ENCODE data around the gene LIMS4. TPM values are rescaled to one million over a fixed set of nuclear protein-coding genes. Genes with fewer than 3 reads are reported as not detected.
"Not testable (repeated sequence)": the region's sequence is repeated elsewhere in the genome, so short reads cannot be mapped to it uniquely, and the experiment has no call there.

Gene LIMS4
- total and polyA plus RNA-seq, 11 donors = 1.4 to 5.7 (median 2.9) TPM

DNA sequence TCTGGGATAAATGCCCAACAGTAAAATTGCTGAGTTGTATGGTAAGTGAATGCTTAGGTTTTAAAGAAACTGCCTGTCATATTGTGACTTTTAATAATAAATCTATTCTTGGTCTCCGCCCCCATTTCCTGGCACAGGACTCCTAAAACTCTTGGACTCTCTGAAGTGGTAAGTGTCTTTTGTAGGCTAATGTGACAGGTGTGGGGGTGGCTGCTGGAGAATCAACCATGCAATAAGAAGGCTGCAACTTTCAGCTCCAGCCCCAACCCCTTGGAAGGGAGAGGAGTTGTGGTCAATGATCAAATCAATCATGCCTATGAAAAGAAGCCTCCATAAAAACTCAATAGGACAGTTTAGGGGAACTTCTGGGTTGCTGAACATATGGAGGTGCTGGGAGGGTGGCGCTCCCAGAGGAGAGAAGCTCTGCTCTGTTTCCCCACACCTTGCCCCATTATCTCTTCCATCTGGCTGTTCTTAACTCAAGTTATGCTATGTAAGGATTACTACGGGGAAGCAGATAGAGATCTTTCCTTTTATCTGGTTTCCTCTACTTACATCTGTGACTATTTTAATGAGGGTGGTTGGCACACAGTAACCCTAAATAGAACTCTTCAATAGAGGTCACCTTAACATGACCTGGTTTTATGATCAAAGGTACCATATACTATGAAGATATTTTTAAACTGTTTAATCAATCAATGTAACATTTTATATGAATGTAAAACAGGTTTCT lies 3.2 kb upstream of the LIMS4 start:
- H3K4me3 ChIP-seq; H3K27ac ChIP-seq; ATAC-seq; DNase-seq; H3K4me1 ChIP-seq; intact Hi-C loops (cut with DNase I); H3K27me3 ChIP-seq; H3K9me3 ChIP-seq; H3K36me3 ChIP-seq: not testable (repeated sequence)
- WGBS, 4 donors = no CpG with 5 or more reads among the region's 3 CpGs

DNA sequence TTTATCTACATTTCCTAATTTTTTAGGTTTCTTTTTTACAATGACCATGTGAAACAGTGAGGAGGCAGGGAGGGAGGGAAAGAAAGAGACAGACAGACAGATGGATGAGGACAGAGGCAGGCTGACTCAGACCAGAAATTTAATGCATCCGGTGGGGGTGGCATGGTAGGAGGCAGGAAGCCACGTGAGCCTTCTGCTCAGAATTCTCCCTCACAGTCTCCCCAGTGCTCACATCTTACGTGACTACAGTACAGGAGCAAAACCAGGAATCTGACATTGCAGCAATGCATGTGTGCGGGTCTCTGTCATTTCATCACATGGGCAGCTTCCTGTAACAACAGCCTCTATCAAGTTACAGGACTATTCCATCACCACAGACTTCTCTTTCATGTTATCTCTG lies 2.3 kb upstream of the LIMS4 start:
- WGBS, 4 donors = no CpG with 5 or more reads among the region's 4 CpGs
- H3K27ac ChIP-seq; H3K4me1 ChIP-seq; H3K27me3 ChIP-seq; H3K9me3 ChIP-seq; H3K36me3 ChIP-seq; H3K4me3 ChIP-seq; DNase-seq; intact Hi-C loops (cut with DNase I): not testable (repeated sequence)
- ATAC-seq = peak in 2 of 4 donors; percentile 23 to 34

DNA sequence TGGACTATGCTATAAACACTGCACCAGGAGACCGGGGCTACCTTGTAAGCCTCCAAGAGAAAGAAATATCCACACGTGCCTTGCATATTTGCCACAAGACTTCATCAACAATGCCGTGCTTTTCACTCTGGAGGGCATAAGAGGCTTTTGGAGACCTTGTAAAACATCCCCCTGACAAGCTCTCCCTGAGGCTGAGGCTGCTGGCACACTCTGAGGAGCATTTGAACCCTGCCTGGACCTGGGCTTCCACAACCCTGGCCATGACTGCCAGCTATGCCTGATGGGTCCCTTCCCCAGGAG lies 393 bp upstream of the LIMS4 start:
- H3K4me1 ChIP-seq; H3K36me3 ChIP-seq; intact Hi-C loops (cut with DNase I); H3K27ac ChIP-seq; H3K4me3 ChIP-seq; H3K9me3 ChIP-seq; H3K27me3 ChIP-seq; DNase-seq: not testable (repeated sequence)
- ATAC-seq = peak in 2 of 4 donors; percentile 15 to 44
- no CpG with 5 or more reads among the region's 3 CpGs for WGBS, 4 donors

DNA sequence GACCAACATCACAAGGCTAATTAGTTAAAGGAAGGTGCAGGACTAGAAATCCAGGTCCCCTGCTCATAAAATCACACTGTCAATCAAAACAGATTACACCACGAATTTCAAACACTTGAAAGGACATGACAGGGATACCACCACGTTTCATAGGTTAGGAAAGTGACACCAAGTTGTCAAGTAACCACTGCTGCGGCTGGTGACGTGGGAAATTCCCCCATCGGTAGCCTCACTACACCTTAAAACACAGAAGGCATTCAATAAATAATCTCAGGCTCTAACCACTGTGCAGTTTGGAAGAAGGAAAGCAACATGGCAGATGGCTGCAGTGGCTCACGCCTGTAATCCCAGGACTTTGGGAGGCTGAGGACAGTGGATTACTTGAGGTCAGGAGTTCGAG lies 3.7 kb downstream of the LIMS4 start:
- WGBS, 4 donors = no CpG with 5 or more reads among the region's 7 CpGs
- ATAC-seq; H3K4me3 ChIP-seq; intact Hi-C loops (cut with DNase I); H3K36me3 ChIP-seq; H3K9me3 ChIP-seq; H3K4me1 ChIP-seq; DNase-seq; H3K27me3 ChIP-seq; H3K27ac ChIP-seq: not testable (repeated sequence)

DNA sequence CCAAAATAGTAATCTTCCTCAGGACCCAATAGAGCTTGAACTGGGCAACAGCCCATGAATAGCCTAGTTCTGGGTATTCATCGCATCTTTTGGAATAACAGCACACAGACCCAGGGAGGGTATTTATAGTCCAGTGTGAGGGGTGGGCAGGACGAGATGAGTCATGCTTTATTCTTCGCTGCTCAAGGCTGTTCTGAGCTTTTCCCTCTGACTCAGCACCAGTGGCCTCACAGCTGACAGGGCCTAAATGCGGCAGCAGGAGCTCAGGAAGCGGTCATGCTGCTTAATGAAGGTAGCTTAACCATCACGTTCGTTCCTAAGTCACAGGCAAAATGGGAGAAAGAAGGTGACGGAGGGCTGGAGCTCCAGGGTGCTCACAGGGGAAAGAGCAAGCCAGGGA lies 7.3 kb downstream of the LIMS4 start:
- H3K36me3 ChIP-seq; intact Hi-C loops (cut with DNase I); H3K4me1 ChIP-seq; H3K27me3 ChIP-seq; H3K9me3 ChIP-seq; DNase-seq; H3K27ac ChIP-seq; H3K4me3 ChIP-seq: not testable (repeated sequence)
- ATAC-seq = peak; percentile 47 to 91 (median 86)
- WGBS, 4 donors = no CpG with 5 or more reads among the region's 8 CpGs

DNA sequence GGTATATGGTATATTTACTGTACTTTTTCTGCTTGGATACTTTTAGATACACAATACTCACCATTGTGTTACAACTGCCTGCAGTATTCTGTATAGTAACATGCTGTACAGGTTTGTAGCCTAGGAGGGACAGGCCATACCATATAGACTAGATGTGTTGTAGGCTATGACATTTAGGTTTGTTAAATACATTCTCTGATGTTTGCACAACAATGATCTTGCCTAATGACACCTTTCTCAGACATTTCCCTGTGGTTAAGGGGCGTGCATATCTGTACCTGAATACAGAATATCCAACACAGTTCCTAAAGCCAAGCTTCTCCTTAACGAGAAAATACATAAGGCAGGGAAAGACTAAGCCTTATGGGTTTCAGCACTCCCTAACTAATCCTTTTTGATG lies 10.2 kb downstream of the LIMS4 start:
- ATAC-seq; H3K9me3 ChIP-seq; H3K4me3 ChIP-seq; H3K4me1 ChIP-seq; DNase-seq; intact Hi-C loops (cut with DNase I); H3K27ac ChIP-seq; H3K27me3 ChIP-seq; H3K36me3 ChIP-seq: not testable (repeated sequence)
- WGBS, 4 donors = no CpG with 5 or more reads among the region's 2 CpGs

DNA sequence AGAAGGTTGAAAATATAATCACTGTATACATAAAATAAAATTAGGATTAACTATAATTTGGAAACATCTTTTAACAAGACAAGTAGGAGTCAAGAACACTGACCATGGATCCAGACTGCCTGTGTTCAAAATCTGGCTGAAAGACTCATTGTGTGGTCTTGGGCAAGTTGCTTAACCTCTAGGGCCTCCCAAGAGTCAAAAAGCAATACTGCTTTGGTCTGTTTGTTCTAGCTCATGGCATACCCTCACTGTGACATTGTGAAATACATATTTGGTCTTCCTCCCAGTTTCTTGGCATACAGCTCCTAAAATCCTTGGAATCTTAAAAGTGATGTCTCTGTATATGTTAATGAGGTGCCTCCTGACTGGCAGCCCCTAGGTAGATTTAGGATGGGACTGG lies 12.3 kb downstream of the LIMS4 start:
- H3K27ac ChIP-seq; DNase-seq; H3K9me3 ChIP-seq; H3K36me3 ChIP-seq; H3K4me1 ChIP-seq; H3K4me3 ChIP-seq; H3K27me3 ChIP-seq; intact Hi-C loops (cut with DNase I): not testable (repeated sequence)
- ATAC-seq = peak in 3 of 4 donors; percentile 26 to 89 (median 86)

DNA sequence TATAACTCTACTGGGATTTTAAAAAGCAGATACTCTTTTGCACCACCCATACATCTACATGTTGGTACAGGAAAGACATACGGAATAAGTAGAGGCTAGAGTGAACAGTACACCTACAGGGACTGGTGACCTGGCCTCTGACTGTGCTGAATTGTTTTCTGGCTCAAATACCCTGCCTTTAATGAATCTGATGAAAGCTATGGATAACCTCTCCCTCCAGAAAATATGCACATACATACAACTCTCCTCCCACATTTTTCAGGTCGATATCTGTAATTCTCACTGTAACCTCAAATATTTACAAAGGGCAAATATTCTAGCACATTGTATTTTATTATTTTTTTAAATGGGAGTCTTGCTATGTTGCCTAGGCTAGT lies 15.4 kb downstream of the LIMS4 start:
- H3K4me1 ChIP-seq; DNase-seq; H3K27me3 ChIP-seq; H3K4me3 ChIP-seq; H3K36me3 ChIP-seq; intact Hi-C loops (cut with DNase I); H3K27ac ChIP-seq; H3K9me3 ChIP-seq; ATAC-seq: not testable (repeated sequence)
- 100% methylated on average over 1 of the region's 2 CpGs; no CpG with 5 or more reads in 3 of the 4 donors for WGBS, 4 donors

DNA sequence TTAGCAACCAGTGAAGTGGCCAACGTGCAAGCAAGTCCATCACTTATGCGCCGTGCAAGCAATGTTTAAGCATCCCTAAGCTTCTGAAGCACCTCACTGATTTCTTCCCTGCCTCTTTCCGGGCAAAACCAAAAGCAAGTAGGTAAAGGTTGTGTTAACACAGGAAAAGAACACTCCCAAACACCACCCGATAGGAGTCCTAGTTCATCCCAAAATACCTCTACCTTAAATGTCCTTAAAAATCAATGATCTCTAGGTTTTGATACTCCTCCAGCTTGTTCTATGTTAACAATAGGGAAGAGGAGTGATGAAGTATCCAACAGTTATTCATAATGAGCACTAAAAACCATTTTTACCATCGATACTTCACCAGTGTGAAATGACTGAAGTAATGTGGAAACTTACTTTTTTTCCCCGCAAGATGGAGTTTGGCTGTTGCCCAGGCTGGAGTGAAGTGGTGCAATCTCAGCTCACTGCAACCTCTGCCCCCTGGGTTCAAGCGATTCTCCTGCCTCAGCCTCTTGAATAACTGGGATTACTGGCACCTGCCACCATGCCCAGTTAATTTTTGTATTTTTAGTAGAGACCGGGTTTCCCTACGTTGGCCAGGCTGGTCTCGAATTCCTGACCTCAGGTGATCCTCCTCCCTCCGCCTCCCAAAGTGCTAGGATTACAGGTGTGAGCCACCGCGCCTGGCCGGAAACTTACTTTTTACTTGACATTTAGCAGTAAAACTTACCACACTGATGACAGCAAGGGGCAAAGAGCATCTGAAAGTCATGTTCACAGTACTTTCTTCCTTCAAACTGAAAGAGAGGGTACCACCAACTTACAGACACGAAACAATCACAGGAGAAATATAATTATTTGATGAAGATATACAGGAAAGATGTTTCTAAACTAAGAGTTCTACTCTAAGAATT lies 16.1 kb downstream of the LIMS4 start:
- ATAC-seq; H3K9me3 ChIP-seq; H3K27ac ChIP-seq; H3K36me3 ChIP-seq; DNase-seq; H3K27me3 ChIP-seq; intact Hi-C loops (cut with DNase I); H3K4me1 ChIP-seq; H3K4me3 ChIP-seq: not testable (repeated sequence)
- WGBS, 4 donors = 80 to 100% (median 93%) methylated on average over 1 of the region's 16 CpGs; no CpG with 5 or more reads in 1 of the 4 donors

DNA sequence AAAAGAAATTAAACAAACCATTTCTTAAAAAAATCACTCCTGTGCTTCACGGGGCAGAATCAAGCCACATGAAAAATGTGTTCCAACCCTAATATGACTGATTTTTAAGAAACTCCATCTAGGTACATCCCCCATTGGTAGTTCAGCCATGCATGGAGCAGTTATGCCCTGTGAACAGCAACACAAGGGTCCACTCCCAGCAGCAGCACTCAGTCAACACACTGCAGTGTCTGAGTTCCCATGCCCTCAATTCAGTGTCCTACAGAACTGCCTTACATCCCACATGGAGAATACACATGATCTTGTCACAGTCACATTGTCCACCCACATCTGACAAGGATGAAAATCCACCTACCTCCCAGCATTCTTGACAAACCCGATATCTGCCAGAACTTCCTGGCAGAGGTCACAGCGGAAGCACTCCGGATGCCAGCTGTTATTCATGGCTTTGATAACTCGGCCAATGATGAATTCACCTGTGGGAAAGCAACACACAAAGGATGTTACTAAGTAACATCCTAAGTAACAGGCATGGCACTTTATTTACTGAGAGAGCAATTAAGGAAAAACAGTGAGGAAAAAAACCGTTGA lies 17.4 kb downstream of the LIMS4 start:
- intact Hi-C loops (cut with DNase I) = not testable (repeated sequence)
- peak in 1 of 4 donors; percentile 49 for ATAC-seq

DNA sequence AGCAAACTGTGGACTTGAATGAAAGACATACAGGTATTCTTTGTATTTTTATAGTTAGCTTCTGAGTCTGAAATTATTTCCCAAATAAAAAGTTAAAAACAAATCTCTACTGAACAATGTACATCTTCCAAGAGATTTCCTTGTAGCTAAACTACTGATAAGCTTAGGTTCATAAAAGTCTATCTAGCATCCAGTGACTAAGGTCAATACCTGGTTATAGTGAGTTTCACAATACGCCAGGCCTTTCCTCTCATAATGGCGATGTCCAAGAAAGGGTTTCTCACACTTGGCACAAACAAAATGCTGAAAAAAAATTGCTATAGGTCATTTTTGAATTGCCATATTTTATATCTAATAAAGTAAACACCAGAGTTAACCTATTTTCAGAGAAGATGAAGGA lies 21.7 kb downstream of the LIMS4 start:
- H3K27me3 ChIP-seq; H3K9me3 ChIP-seq; H3K36me3 ChIP-seq; DNase-seq; ATAC-seq; H3K4me1 ChIP-seq; intact Hi-C loops (cut with DNase I); H3K4me3 ChIP-seq; H3K27ac ChIP-seq: not testable (repeated sequence)
- no CpG with 5 or more reads among the region's 2 CpGs for WGBS, 4 donors

More for the DNA sequence above, 17.4 kb downstream of the LIMS4 start:
- WGBS, 4 donors = no CpG with 5 or more reads among the region's 6 CpGs
- not testable (repeated sequence) for H3K4me3 ChIP-seq, H3K27ac ChIP-seq, H3K4me1 ChIP-seq, H3K36me3 ChIP-seq, H3K27me3 ChIP-seq, H3K9me3 ChIP-seq, DNase-seq

Data from heart left ventricle (tissue), 16 donors.